Hepatic stellate cell (primary cell): ENCODE results near the gene ACSBG1.
A peak's percentile ranks its signal among the peaks of the same experiment; 100 is the strongest.

Source experiments
- DNase-seq: peaks from one replicate; pipeline ENCODE4 v3.0.0; 2011; ENCODE audit warnings: low spot score

ACSBG1 gene, protein sequence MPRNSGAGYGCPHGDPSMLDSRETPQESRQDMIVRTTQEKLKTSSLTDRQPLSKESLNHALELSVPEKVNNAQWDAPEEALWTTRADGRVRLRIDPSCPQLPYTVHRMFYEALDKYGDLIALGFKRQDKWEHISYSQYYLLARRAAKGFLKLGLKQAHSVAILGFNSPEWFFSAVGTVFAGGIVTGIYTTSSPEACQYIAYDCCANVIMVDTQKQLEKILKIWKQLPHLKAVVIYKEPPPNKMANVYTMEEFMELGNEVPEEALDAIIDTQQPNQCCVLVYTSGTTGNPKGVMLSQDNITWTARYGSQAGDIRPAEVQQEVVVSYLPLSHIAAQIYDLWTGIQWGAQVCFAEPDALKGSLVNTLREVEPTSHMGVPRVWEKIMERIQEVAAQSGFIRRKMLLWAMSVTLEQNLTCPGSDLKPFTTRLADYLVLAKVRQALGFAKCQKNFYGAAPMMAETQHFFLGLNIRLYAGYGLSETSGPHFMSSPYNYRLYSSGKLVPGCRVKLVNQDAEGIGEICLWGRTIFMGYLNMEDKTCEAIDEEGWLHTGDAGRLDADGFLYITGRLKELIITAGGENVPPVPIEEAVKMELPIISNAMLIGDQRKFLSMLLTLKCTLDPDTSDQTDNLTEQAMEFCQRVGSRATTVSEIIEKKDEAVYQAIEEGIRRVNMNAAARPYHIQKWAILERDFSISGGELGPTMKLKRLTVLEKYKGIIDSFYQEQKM

DNA sequence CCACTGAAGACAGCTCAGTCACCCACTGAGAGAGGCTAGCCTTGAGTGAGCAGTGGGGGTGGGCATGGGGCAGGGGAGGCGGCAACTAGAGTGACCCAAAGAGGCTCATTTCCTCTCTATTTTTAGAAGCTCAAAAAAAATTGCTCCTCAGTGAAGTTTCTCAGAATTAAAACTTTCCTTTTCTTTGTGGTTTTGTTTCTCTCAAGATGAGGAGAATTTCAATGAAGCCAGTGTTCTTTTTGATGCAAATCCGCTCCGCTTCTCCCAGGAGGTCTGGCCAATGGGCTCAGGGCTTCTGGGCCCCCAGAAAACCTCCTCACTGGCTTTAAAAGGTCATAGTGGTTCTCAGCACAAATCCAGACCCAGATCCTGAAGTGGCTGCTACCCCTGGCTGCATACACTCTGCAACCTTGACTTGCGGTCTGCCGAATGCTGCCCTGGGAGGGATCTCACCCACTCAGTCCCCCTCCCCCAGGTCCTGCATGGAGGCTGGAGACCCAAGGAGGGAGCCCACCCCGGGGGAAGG is at the start of gene ACSBG1:
Gene ACSBG1 (minus strand): TSS at position 51 of the 526 bp plus-strand sequence. CDS start 64 bp downstream, outside the sequence.
- DNase-seq: no peak

DNA sequence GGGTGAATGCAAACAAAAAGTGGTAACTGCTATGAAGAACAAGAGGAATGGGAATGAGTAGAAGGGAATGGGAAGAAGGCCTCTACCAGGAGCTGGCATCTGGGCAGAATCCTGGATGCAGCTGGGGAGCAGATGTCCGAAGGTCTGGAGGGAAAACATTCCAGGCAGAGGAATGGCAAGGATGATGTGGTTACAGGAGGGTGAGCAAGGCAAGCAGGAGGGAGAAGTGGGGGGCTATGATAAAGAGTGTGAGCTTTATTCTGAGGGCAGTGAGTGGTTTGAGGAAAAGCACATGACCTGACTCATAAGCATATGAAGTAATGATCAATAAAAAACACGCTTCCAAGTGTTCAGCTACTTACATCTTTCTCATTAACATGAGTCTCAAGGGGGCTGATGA is 48.0 kb upstream of the ACSBG1 start:
- DNase-seq: no peak

DNA sequence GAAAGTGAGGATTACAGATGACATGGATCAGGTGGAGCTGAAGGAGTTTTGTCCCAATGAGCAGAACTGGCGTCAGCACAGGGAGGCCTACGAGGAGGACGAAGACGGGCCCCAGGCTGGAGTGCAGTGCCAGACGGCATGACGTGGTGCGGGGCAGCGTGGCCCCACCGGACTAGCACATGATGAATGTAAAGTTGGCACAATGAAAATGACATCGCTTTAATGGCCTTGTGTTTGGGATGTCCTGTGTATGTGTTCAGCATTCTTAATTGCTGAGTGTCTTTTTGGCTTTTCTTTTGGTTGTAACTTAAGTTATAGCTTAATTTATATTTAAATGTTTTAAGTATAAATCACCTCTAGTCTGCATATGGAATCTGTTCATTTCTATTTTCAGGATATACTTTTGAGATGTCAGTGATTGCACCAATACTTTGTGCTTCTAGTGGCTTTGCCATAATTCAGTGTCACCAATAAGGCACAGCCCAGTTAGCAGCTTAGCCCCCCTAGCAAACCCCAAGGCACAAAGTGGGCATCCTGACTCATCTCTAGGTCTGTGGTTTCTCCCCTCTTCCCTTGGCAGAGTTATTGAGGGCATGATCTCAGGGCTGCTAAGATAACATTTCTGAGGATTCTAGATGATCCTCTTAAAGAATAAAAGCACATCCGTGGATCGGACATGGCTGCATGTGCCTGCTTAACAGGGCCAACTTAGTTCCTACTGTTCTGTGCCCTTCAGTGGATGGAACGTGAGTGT is 46.1 kb upstream of the ACSBG1 start:
- no peak for DNase-seq

DNA sequence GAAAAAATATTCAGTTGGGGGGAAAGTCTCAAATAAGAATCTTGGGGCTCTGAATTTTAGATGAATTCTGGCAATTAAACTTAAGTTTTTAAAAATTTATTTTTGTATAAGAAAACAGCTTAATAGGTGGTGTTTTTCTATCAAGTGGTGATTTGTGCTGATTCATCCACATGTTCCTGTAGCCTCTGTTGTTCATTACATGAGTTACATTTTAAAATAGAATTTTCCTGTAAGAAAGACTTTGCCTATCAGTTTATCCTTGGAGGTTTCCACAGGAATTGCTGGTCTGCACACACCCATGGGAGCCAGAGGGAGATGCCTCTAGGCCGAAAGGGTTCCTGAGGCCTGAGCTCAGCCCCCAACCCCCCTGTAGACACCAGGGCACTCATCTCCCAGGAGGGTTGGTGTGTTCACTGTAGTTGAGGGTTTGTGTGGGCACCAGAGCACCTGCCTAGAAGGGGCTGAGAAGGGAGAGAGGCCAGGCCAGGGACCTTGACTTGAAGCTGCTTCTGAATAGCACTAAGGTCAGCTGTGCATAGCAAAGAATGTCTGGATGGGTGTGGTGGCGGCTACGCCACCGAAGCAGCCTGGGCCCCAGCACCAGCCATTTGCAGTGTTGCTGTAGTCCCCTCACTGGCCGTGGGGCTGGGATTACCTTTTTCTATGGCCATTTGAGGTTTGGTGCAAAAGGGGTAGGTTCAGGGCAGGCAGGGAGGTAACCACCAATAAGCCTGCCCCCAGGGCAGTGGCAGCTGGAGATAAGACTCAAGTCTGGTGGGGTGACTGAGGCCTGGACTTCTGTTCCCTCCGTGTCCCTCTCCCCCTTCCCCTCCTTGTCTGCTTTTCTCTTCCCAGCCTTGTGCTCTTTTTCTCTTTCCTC is 41.9 kb upstream of the ACSBG1 start:
- DNase-seq: no peak

DNA sequence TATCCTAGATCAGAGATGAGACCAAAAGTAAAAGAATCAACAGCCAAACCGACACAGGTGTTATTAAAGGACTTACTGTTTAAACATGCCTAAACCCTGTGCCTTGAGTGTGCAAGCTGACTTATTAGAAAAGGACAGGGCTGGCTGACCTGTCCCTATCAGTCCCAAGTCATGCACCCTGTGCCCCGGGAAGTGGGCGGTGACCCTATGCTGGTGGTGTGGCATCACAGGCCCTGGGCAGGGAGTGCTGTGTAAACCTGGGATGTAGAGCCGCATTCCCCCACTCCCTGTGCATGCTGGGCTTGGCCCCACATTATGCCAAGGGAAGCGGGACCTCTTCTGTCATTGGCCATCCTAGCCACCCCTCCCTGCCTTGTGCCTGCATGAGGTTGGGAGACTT is 40.6 kb upstream of the ACSBG1 start:
- no peak for DNase-seq

DNA sequence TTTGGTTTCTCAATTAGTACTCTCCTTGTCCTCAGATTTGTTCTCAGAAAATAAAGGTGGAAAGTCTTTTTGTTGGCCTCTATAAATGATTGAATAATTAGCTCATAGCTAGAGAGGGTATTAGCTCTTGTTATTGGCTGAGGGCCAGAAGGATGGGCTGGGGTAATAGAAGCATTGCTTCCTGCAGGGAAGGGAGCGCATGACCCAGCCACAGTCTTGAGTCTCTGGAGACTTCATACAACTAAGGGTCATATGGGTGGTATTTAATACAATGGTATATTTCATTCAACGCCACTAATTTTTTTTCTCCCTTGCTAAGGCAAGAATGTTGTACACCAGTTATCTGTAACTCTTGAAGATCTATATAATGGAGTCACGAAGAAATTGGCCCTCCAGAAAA is 38.4 kb upstream of the ACSBG1 start:
- DNase-seq: no peak

DNA sequence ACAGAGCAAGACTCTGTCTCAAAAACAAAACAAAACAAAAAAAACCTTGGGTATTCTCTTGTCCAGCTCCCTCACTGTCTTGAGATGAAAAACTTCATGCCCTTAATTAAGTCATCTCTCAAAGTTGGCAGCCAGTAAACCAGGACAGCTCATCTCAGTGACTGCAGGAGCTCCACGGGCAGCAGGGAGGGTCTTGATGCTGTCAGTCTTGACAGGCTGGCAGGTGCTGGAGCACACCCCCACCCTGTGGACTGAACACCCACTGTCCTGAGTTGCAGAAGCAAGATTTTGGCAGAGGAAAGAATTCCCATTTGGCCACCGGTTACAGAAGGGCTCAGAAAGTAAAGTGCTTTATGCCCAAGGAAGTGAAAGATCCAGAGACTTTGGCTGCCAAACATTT is 38.0 kb upstream of the ACSBG1 start:
- no peak for DNase-seq

DNA sequence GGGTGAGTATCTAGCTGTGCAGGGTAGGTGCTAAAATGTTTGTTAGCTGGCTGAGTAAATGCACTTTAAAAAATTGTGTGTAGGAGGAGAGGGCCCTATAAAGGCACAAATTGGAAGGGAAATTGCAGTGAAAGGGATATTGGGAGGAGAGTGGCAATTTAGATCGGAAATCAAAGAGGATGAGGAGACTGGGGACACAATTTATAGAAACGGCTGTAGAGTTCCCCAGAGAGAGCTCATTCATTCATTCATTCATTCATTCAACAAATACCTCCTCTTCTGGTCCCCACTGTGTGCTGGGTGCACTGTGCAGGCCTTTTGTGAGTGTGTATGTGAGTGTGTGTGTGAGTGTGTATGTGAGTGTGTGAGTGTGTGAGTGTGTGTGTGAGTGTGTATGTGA is 32.4 kb upstream of the ACSBG1 start:
- DNase-seq: no peak

DNA sequence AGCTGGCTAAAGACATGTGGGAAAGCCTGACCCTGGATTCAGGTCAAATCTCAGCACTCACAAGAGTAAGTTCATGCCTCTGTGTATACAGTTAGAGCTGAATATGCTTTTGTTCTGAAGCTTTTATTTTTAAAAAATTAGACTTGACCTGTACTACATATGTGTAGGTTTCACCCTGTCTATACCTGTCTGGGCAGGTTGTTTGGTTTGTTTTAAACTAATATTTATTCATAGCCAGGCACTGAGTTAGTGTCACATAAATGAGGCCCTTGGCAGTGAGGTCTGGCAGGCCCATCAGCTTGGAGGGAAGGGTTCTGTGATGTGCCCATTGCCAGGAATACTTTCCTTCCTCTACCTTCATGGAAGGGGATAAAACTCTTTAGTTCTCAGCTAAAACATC is 31.9 kb upstream of the ACSBG1 start:
- no peak for DNase-seq

DNA sequence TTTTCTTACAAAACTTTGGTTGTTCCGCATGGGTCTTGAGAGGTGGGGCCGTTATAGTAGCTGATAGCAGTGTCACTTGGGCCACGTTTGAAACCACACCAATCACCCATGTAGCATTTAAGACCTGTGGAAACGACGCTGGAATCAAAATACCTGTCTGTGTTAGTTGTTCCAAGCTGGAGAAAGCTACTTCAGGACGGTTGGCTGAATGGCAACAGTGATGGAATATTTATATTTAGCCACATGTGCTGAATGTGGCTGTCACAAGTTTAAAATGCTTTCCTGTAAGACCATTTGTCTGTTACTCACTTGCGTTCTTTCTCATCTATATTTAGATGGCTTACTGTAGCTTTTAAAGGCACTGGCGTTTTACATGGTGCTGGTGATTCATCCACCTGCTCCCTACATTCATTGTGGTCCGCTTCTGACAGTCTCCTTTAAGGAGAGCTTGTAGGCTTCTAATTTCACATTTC is 31.4 kb upstream of the ACSBG1 start:
- DNase-seq: peak; percentile 63

DNA sequence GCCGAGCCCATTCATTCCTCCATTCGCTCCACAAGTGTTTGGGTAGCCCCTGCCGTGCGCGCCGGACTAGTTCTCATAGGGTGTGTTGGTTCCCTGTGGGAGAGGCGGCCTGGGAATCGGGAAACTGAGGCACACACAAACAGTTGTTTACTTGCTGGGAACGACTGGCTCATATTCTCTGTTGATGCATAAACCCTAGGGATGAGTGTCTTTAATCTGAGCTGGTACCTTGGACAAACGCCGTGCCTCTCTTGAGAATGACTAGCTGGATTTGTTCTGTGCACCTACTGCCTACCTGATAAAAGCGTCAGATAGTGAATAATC is 30.7 kb upstream of the ACSBG1 start:
- DNase-seq: no peak

DNA sequence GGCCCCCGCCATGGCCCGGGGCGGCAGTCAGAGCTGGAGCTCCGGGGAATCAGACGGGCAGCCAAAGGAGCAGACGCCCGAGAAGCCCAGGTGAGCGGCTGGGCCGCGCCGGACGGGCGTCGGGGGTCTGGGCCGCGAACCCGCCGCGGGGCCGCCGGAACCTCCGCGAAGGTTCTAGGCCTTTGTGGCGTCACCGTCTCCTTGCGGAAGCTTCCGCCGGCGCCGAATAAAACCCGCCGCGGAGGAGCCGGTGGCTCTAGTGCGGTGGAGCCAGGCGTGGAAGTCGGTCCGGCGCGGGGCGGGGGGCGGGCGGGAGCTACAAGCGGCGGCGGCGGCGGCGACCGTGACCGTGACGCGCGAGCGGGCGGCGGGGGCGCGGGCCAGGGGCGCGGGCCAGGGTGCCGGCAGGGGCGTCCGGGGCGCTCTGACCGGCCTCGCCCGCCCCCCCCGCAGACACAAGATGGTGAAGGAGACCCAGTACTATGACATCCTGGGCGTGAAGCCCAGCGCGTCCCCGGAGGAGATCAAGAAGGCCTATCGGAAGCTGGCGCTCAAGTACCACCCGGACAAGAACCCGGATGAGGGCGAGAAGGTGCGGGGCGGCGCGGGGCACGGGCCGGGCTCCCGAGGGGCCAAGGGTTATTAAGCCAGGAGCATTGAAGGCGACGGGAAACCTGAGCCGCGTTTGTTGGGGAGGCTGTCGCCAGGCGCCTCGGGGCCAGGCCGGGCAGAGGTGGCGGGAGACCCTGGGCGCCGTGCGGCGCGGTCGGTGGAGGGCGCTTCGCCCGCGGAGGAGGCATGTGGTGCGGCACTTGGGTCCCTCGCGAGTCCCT is 30.2 kb upstream of the ACSBG1 start, which contains the start of gene DNAJA4:
Gene DNAJA4 (plus strand): TSS at position 259 of the 833 bp plus-strand sequence. CDS start 202 bp downstream, at position 461.
- DNase-seq: peak; percentile 36

DNA sequence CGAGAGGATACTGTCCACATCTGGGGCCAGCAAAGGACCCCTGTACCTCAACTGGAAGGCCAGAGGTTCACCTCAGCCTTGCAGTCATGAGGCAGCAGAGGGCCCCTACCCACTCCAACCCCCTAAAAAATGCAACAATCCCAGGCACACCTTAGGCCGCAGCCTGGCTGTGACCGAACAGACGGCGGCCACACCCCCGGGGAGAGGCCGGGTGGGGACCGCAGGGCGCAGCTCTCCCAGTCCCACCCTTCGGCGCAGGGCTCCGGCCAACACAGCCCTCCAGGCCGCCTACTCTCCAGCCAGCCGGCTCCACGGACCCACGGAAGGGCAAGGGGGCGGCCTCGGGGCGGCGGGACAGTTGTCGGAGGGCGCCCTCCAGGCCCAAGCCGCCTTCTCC is 29.5 kb upstream of the ACSBG1 start:
- no peak for DNase-seq

DNA sequence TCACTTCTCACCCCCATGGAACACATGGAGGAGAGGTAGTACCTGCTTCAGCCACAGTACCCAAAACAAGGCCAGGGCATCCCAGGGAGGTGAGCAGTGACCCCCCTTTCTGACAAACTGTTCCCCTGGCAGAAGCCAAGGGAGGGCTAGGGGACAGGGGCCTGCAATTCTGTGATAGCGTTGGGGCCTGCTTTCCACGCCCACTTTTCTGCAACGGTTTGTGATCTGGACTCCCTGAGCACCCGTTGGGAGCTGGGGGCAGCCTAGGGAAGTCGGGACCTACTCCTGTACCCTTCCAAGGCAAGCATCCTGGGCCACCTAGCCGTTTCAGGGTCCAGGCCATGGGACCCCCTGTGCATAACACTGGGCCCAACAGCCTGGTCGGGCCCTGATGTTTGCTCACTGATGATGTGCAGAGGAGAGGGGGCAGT is 29.0 kb upstream of the ACSBG1 start:
- no peak for DNase-seq

DNA sequence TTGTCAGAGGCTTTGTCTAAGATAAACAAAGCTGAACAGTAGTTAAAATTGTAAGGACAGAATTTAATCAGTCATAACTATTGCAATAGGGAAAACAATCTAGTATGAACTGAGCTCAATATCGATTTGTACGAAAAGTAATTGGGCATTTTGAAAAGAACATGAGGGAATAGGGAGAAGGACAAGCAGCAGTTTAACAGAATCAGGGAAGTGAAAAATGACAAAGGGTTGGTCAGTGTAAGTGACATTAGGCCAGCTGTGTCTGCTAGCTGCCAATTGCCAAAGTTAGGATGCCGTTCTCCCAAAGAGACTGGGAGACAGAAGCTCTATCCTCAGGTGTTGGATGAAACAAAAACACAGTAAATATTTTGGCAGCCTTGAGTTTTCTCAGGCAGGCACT is 26.7 kb upstream of the ACSBG1 start:
- no peak for DNase-seq

DNA sequence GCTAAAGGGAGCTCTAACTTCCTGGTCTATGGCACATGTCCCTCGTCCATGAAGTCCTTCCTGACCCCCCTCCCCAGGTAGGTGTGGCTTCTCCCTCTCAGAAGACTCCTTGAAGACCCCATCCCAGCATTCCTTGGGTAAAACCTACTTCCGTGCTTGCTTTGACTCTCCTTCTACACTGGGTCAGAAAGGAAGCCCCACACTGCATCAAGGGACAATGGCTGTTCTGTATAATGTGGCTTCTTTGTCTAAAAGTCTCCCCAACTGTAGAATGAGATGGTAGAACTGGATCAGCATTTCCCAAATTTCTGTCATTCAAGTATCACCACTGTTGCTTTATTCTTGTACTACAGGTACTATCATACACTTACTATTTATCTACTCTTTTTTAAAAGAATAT is 26.1 kb upstream of the ACSBG1 start:
- DNase-seq: no peak

DNA sequence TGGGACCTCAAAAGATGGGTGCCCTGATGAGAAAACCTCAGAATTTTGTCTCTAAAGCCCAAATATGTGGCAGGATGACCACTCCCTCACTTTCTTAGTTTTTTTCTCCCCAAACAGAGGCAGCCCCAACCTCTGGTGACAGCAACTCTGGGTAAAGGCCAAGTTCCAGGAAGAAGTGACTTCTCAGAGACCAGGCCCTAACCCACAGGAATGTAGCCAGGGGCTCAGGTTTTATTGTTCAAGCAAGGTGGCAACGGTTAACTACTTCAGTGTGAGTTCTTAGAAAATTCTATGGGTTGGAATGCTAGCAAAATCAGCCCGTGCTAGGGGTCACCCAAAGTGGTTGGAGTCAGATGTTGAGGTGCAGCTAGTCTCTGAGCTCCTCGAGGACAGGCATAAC is 24.9 kb upstream of the ACSBG1 start:
- DNase-seq: no peak

DNA sequence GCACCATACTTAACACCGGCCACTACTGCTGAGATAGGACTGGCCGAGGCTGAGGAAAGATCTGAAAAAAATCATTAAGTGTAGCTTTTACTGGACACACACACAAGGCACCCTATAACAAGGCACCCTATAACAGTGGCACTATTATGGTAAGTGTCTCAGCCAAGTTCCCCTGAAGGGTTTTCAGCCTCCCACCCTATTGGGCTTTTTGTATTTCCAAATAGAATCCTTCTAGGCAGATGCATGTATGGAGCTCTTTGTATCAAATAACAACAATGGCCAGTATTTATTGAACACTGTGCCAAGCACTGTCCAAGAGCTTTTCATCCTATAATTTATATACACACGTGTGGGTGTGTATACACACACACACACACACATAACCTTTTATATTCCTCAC is 23.3 kb upstream of the ACSBG1 start:
- DNase-seq: no peak

DNA sequence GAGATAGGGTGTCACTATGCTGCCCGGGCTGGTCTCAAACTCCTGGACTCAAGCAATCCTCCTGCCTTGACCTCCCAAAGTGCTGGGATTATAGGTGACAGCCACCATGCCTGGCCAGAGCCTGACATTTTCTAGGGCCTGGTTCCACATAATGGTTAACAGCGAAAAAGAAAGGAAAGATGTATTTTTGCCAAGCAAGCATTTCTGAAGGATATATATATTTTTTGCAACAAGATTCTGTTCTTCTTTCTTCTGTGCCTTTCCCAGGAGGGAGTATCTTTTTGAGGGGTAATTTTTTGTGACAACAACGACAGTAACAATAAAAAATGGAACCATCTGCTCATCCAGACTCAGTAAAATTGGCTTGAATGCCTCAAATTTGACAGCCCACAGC is 21.7 kb upstream of the ACSBG1 start:
- no peak for DNase-seq

DNA sequence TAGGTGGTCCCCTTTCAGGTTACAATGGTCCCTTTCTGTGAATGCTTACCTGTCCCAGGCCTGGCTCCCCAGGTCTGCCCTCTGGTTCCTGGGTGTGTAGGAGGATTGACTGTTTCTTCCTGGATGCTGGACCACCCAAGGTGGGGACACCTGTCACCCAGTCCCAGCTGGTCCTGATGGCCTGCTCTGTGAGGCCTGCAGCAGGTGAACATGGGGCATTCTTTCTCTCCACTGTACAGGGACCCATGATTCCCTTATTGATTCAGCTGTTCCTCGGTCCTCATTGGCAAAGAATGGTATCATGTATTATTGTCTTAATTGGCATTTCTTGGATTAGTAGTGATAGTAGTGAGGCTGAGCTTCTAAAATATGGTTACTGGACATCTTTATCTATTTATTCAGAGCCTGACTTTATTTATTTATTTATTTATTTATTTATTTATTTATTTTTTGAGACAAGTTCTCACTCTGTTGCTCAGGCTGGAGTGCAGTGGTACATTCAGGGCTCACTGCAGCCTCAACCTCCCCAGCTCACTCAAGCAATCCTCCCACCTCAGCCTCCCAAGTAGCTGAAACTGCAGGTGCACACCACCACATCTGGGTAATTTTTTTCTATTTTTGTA is 21.2 kb upstream of the ACSBG1 start:
- DNase-seq: no peak
